ENCODE results near the gene SCUBE3. TPM values are rescaled to one million over a fixed set of nuclear protein-coding genes. Genes with fewer than 3 reads are reported as not detected.

The SCUBE3 gene
- total and polyA plus RNA-seq, 2 experiments from 2014 or later = 0.39 to 1.1 TPM

DNA sequence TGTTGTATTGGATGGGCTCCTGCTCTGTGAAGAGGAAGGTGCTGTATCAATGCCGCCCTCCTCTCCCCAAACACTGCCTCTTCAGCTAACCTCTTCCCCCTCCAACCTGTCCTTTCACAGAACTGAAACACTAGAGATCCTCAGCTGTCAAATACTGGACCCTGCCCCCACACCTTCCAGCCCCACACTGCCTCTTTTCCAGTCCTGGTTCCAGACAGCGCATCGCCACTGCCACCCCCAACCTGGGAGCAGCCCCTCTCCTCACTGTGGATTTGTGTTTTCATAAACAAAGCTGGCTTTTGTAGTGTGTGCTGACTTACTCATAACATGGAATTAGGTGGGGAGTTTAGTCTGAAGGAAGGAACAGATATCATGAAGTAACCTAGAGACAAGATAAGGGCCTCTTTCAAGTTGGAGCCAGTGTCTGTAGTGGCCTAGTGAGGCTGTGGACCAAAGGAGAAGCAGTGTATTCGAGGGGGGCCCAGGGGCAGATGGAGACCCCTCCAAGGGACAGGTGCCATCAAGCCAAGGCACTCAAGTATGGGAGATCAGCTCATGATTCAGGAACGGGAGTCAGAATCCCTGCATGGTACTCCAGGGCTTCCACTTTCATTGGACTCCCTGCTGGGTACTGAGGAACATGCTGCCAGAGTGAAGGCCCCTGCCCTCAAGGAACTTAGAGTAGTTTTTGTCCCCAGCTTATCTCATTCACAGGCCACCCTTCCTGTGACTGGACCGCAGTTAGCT lies 2.1 kb downstream of the SCUBE3 start (continued):
- TF ChIP-seq, protein P1, sequence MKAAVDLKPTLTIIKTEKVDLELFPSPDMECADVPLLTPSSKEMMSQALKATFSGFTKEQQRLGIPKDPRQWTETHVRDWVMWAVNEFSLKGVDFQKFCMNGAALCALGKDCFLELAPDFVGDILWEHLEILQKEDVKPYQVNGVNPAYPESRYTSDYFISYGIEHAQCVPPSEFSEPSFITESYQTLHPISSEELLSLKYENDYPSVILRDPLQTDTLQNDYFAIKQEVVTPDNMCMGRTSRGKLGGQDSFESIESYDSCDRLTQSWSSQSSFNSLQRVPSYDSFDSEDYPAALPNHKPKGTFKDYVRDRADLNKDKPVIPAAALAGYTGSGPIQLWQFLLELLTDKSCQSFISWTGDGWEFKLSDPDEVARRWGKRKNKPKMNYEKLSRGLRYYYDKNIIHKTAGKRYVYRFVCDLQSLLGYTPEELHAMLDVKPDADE (IDR thresholded peaks at IDR 0.05) = no peak
- TF ChIP-seq EZH2 (IDR thresholded peaks at IDR 0.05; ENCODE audit: low read depth, unreplicated experiment) (no peak), EZH2phosphoT487 (IDR thresholded peaks at IDR 0.05; ENCODE audit: unreplicated experiment) (no peak)

DNA sequence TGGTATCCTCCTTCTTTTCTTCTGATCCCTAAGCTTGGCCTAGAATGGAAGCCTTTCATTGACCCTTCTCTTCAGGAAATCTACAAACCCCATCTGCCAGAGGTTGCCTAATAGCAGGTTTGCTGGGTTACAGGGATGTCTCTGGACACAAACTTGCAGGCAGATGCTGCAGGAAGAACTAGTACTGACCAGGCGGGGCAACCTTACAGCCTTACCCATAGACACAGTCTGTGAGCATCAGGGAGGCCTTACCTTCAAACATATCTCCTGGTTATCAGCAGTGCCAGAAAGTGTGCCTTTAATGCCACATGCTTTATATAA lies 2.6 kb downstream of the SCUBE3 start:
- peaks cover 21% of the 10 kb centered on the region for H4K20me1 ChIP-seq (replicated peaks; ENCODE audit: insufficient read depth)
- Mint-ChIP-seq H3K36me3 (ENCODE audit: low read depth) (no peaks in the 10 kb centered on the region), H3K27me3 (ENCODE audit: insufficient read depth, low read depth, poor library complexity) (peaks cover 49% of the 10 kb centered on the region), H3K4me3 (no peak overlapping the region), H3K9me3 (no peaks in the 10 kb centered on the region), H3K27ac (no peak overlapping the region), H3K4me1 (peaks cover 53% of the 10 kb centered on the region)
- no peak for ATAC-seq
- peaks cover 35% of the 10 kb centered on the region for H3K4me1 ChIP-seq (ENCODE audit: insufficient read depth)
- no peaks in the 10 kb centered on the region for H3K36me3 ChIP-seq (ENCODE audit: insufficient read depth)
- peaks cover 90% of the 10 kb centered on the region for H3K27me3 ChIP-seq (ENCODE audit: insufficient read depth)
- H3K27ac ChIP-seq (ENCODE audit: low read depth) = no peak overlapping the region
- H2AFZ ChIP-seq = no peak overlapping the region
- H3F3A ChIP-seq (replicated peaks; ENCODE audit: low read depth) = peaks cover 15% of the 10 kb centered on the region; the same call in 1 of the 2 replicates
- H3K4me3 ChIP-seq = 0 out of 2 replicates have a peak overlapping the region, but pooled peaks have one; percentile 76
- H3K4me2 ChIP-seq = peak overlapping the region; percentile 86
- H3K9me2 ChIP-seq (ENCODE audit: insufficient read depth) = no peaks in the 10 kb centered on the region
- H3K79me2 ChIP-seq (replicated peaks; ENCODE audit: insufficient read depth) = no peaks in the 10 kb centered on the region; the same call in 1 of the 2 replicates
- no peak for DNase-seq (ENCODE audit: low spot score)
- no peak for TF ChIP-seq EZH2phosphoT487 (IDR thresholded peaks at IDR 0.05; ENCODE audit: unreplicated experiment)
- TF ChIP-seq, protein P1 (IDR thresholded peaks at IDR 0.05) = no peak
- no peak for TF ChIP-seq ZNF331 (CRISPR knock-in tag; IDR thresholded peaks at IDR 0.05; ENCODE audit: low read depth)
- TF ChIP-seq POLR2AphosphoS5 (IDR thresholded peaks at IDR 0.05; ENCODE audit: low read depth) = no peak
- no peak for TF ChIP-seq NANOG (IDR thresholded peaks at IDR 0.05; ENCODE audit: borderline replicate concordance)
- TF ChIP-seq, protein P2, sequence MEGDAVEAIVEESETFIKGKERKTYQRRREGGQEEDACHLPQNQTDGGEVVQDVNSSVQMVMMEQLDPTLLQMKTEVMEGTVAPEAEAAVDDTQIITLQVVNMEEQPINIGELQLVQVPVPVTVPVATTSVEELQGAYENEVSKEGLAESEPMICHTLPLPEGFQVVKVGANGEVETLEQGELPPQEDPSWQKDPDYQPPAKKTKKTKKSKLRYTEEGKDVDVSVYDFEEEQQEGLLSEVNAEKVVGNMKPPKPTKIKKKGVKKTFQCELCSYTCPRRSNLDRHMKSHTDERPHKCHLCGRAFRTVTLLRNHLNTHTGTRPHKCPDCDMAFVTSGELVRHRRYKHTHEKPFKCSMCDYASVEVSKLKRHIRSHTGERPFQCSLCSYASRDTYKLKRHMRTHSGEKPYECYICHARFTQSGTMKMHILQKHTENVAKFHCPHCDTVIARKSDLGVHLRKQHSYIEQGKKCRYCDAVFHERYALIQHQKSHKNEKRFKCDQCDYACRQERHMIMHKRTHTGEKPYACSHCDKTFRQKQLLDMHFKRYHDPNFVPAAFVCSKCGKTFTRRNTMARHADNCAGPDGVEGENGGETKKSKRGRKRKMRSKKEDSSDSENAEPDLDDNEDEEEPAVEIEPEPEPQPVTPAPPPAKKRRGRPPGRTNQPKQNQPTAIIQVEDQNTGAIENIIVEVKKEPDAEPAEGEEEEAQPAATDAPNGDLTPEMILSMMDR (conservative IDR thresholded peaks at IDR 0.05; ENCODE audit: low read depth in 2 of 2) = no peak
- TF ChIP-seq, protein P3, sequence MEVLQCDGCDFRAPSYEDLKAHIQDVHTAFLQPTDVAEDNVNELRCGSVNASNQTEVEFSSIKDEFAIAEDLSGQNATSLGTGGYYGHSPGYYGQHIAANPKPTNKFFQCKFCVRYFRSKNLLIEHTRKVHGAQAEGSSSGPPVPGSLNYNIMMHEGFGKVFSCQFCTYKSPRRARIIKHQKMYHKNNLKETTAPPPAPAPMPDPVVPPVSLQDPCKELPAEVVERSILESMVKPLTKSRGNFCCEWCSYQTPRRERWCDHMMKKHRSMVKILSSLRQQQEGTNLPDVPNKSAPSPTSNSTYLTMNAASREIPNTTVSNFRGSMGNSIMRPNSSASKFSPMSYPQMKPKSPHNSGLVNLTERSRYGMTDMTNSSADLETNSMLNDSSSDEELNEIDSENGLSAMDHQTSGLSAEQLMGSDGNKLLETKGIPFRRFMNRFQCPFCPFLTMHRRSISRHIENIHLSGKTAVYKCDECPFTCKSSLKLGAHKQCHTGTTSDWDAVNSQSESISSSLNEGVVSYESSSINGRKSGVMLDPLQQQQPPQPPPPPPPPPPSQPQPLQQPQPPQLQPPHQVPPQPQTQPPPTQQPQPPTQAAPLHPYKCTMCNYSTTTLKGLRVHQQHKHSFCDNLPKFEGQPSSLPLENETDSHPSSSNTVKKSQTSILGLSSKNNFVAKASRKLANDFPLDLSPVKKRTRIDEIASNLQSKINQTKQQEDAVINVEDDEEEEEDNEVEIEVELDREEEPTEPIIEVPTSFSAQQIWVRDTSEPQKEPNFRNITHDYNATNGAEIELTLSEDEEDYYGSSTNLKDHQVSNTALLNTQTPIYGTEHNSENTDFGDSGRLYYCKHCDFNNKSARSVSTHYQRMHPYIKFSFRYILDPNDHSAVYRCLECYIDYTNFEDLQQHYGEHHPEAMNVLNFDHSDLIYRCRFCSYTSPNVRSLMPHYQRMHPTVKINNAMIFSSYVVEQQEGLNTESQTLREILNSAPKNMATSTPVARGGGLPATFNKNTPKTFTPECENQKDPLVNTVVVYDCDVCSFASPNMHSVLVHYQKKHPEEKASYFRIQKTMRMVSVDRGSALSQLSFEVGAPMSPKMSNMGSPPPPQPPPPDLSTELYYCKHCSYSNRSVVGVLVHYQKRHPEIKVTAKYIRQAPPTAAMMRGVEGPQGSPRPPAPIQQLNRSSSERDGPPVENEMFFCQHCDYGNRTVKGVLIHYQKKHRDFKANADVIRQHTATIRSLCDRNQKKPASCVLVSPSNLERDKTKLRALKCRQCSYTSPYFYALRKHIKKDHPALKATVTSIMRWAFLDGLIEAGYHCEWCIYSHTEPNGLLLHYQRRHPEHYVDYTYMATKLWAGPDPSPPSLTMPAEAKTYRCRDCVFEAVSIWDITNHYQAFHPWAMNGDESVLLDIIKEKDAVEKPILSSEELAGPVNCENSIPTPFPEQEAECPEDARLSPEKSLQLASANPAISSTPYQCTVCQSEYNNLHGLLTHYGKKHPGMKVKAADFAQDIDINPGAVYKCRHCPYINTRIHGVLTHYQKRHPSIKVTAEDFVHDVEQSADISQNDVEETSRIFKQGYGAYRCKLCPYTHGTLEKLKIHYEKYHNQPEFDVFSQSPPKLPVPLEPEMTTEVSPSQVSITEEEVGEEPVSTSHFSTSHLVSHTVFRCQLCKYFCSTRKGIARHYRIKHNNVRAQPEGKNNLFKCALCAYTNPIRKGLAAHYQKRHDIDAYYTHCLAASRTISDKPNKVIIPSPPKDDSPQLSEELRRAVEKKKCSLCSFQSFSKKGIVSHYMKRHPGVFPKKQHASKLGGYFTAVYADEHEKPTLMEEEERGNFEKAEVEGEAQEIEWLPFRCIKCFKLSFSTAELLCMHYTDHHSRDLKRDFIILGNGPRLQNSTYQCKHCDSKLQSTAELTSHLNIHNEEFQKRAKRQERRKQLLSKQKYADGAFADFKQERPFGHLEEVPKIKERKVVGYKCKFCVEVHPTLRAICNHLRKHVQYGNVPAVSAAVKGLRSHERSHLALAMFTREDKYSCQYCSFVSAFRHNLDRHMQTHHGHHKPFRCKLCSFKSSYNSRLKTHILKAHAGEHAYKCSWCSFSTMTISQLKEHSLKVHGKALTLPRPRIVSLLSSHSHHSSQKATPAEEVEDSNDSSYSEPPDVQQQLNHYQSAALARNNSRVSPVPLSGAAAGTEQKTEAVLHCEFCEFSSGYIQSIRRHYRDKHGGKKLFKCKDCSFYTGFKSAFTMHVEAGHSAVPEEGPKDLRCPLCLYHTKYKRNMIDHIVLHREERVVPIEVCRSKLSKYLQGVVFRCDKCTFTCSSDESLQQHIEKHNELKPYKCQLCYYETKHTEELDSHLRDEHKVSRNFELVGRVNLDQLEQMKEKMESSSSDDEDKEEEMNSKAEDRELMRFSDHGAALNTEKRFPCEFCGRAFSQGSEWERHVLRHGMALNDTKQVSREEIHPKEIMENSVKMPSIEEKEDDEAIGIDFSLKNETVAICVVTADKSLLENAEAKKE (CRISPR knock-in tag; IDR thresholded peaks at IDR 0.05) = no peak
- TF ChIP-seq EZH2 (IDR thresholded peaks at IDR 0.05; ENCODE audit: low read depth, unreplicated experiment) = no peak
- no peak for TF ChIP-seq STAT1 (IDR thresholded peaks at IDR 0.05; ENCODE audit: unreplicated experiment)
- TF ChIP-seq, protein P4, sequence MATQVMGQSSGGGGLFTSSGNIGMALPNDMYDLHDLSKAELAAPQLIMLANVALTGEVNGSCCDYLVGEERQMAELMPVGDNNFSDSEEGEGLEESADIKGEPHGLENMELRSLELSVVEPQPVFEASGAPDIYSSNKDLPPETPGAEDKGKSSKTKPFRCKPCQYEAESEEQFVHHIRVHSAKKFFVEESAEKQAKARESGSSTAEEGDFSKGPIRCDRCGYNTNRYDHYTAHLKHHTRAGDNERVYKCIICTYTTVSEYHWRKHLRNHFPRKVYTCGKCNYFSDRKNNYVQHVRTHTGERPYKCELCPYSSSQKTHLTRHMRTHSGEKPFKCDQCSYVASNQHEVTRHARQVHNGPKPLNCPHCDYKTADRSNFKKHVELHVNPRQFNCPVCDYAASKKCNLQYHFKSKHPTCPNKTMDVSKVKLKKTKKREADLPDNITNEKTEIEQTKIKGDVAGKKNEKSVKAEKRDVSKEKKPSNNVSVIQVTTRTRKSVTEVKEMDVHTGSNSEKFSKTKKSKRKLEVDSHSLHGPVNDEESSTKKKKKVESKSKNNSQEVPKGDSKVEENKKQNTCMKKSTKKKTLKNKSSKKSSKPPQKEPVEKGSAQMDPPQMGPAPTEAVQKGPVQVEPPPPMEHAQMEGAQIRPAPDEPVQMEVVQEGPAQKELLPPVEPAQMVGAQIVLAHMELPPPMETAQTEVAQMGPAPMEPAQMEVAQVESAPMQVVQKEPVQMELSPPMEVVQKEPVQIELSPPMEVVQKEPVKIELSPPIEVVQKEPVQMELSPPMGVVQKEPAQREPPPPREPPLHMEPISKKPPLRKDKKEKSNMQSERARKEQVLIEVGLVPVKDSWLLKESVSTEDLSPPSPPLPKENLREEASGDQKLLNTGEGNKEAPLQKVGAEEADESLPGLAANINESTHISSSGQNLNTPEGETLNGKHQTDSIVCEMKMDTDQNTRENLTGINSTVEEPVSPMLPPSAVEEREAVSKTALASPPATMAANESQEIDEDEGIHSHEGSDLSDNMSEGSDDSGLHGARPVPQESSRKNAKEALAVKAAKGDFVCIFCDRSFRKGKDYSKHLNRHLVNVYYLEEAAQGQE (IDR thresholded peaks at IDR 0.05; ENCODE audit: unreplicated experiment) = no peak

Data from GM23338 (cell line).